ENCODE results near the gene ZNF763.
"Not testable (repeated sequence)": the region's sequence is repeated elsewhere in the genome, so short reads cannot be mapped to it uniquely, and the experiment has no call there.

The ZNF763 gene

DNA sequence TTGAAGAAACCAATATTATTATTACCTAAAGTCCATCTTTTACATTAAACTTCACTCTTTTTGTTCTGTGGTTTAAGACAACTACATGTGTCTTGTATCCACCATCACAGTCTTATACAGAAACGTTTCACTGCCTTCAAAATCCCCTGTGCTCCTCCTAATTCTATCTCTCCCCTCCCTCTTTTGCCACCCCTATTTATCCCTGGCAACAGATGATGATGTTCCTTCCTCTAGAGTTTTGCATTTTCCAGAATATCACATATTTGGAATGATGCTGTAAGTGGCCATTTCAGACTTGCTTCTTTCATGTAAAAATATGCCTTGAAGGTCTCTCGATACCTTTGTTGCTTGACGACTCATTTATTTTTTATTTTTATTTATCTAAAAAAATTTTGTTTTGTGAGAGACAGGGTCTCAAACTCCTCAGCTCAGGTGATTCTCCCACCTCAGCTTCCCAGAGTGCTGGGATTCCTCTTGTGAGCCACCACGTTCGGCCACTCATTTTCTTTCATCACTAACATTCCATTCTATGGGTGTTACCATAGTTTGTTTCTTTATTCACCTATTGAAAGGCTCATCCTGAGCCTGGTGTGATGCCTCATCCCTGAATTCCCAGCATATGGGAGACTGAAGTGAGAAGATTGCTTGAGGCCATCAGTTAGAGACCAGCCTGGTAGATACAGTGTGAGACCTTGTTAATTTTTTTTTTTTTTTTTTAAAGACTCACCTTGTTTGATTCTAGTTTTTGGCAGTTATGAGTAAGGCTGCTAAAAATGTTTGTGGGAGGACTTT, 8.4 kb downstream of the ZNF763 start:
- no peak for DNase-seq

DNA sequence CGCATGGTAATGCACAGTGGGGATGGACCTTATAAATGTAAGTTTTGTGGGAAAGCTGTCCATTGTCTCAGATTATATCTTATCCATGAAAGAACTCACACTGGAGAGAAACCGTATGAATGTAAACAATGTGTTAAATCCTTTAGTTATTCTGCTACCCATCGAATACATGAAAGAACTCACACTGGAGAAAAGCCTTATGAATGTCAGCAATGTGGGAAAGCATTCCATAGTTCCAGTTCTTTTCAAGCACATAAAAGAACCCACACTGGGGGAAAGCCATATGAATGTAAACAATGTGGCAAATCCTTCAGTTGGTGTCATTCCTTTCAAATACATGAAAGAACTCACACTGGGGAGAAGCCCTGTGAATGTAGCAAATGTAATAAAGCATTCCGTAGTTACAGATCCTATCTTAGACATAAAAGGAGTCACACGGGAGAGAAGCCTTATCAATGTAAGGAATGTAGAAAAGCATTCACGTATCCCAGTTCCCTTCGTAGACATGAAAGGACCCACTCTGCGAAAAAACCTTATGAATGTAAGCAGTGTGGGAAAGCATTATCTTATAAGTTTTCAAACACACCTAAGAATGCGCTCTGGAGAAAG, 13.8 kb downstream of the ZNF763 start:
- no peak for DNase-seq

DNA sequence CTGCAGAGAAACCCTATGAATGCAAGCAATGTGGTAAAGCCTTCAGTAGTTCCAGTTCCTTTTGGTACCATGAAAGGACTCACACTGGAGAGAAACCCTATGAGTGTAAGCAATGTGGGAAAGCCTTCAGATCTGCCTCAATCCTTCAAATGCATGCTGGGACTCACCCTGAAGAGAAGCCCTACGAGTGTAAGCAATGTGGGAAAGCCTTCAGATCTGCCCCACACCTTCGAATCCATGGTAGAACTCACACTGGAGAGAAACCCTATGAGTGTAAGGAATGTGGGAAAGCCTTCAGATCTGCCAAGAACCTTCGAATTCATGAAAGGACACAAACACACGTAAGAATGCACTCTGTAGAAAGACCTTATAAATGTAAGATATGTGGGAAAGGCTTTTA, 14.7 kb downstream of the ZNF763 start:
- no peak for DNase-seq

- no peak for DNase-seq
Measured at GRCh38 chr19:11982526-11982925, 17.7 kb downstream of the ZNF763 start.

DNA sequence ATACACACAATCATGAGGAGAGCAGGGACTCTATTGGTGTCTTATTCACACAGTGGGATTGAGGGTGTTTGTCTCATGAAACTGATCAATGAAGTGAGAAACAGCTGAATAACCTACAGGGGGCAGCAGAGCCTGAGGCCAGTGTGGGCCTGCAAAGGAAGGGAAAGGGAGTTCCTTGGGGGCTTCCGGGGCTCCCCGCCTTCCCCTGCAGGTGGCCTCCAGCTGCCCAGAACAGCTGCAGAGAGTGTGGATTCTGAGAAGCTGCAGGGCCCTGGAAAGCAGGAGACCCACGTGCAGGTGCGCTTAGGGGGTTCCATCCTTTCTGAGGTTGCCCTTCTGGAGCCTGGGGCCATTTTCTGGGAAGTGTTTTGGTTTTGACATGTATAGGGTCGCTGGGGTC, 20.1 kb downstream of the ZNF763 start:
- no peak for DNase-seq

GRCh38 chr19:11986754-11987153, 21.9 kb downstream of the ZNF763 start:
- DNase-seq: no peak

GRCh38 chr19:11987405-11988281, 22.8 kb downstream of the ZNF763 start:
- peak; percentile 91 for DNase-seq

DNA sequence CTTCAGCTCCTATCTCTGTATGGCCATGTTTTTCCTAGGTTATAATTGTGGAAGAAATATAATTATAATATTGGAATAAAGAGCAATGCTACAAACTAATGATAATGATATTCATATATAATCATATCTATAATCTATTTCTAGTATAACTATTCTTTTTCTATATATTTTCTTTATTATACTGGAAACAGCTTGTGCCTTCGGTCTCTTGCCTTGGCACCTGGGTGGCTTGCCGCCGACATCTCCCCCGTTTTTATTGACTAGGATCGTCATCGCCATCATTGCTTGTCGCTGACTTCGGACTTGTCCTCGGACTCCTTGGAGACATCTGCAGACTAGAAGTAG, 24.2 kb downstream of the ZNF763 start:
- DNase-seq: no peak

DNA sequence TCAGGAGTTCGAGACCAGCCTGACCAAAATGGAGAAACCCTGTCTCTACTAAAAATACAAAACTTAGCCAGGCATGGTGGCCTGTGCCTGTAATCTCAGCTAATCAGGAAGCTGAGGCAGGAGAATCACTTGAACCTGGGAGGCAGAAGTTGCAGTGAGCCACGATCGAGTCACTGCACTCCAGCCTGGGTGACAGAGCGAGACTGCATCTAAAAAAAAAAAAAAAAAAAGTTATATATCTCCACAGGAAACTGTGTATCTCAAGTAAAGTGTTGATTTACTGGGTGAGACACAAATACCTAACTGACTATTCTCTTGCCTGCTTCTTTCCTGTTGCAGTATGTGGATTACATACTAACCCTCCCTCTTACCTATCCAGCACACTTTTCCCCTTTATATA, 27.1 kb downstream of the ZNF763 start:
- DNase-seq: not testable (repeated sequence)

- no peak for DNase-seq
Measured at GRCh38 chr19:11995174-11995573, 30.3 kb downstream of the ZNF763 start.

DNA sequence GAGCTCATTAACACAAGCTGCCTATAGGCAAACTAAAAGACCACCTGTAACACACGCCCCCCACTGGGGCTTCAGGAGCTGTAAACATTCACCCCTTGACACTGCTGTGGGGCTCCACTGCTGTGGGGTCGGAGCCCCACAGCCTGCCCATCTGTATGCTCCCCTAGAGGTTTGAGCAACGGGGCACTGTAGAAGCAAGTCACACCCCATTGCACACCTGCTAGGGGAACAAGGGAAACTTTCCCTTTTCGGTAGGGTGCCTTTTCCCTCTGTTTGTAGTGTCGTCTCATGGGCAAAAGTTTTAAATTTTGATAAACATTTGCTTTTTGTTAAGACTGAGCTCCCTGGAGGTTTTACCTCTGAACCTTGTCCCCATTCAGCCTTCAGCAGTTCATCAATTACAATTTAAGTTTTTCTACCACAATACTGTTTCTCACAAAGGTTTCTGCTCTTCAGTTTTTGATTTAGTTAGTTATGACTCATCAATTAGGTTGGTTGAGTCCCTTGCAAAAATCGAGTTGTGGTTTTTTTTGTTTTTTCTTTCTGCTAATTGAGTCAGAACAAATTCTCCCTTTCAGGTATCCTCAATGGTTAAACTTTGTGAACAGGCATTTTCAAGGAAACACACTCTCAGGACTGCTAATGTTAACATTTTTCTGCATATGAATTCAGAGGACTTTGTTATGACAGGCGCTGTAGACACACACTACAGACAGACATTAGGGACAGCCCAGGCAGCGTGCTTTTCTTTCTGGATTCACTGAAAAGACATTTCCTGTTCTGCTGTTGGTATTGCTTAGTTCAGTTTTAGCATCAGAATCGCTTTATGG, 35.5 kb downstream of the ZNF763 start:
- no peak for DNase-seq

- no peak for DNase-seq
Measured at GRCh38 chr19:12015015-12015752, 50.3 kb downstream of the ZNF763 start.

GRCh38 chr19:12015753-12016116, 50.9 kb downstream of the ZNF763 start:
- DNase-seq: no peak

Measured in activated CD8-positive, alpha-beta memory T cell treated with anti-CD3 and anti-CD28 coated beads, Interleukin-2, amount 50 U/mL, for 4 hours (primary cell).